GM19372 (cell line): ENCODE data around the gene SHFL.

Source experiments
- ATAC-seq: cut with Tn5 transposase; IDR thresholded peaks from one replicate; pipeline ENCODE4 v1.9.1; 2021; ENCODE audit warnings: mild to moderate bottlenecking, low read depth, moderate library complexity; ENCODE audit not compliant: unreplicated experiment

SHFL gene

DNA sequence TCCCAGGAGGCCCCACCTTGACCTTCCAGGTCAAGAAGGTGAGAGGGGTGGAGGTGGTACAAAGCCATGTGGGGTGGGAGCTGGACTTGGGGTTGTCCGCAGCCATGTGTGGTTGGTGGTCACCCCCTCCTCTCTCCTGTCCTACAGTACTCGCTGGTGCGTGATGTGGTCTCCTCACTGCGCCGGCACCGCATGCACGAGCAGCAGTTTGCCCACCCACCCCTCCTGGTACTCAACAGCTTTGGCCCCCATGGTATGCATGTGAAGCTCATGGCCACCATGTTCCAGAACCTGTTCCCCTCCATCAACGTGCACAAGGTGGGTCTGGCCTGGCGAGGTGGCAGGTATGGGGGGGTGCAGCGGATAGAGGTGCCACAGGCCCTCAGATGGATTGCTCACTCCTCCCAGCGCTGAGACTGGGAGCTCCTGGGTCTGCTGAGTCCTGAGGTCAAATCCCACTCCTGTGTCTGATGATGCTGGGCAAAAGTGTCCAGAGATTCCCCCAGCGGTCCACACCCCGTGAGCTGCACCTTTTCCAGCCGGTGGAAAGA is 21.8 kb downstream of the SHFL start:
- ATAC-seq, result no peak

DNA sequence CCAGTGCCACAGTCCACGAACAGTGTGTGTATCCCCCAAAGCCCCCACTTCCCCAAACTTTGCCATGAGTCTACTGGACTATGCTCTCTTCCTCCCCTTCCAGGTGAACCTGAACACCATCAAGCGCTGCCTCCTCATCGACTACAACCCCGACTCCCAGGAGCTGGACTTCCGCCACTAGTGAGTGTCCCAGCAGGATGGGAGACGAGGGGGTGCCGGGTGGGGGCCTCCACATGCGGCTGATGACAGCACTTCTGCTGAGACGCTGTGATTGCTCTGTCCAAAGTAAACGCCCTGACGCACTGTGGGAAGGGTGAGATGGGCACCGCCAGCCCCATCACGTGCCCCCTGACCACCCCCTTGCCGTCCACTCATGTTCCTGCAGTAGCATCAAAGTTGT is 23.4 kb downstream of the SHFL start:
- no peak for ATAC-seq

DNA sequence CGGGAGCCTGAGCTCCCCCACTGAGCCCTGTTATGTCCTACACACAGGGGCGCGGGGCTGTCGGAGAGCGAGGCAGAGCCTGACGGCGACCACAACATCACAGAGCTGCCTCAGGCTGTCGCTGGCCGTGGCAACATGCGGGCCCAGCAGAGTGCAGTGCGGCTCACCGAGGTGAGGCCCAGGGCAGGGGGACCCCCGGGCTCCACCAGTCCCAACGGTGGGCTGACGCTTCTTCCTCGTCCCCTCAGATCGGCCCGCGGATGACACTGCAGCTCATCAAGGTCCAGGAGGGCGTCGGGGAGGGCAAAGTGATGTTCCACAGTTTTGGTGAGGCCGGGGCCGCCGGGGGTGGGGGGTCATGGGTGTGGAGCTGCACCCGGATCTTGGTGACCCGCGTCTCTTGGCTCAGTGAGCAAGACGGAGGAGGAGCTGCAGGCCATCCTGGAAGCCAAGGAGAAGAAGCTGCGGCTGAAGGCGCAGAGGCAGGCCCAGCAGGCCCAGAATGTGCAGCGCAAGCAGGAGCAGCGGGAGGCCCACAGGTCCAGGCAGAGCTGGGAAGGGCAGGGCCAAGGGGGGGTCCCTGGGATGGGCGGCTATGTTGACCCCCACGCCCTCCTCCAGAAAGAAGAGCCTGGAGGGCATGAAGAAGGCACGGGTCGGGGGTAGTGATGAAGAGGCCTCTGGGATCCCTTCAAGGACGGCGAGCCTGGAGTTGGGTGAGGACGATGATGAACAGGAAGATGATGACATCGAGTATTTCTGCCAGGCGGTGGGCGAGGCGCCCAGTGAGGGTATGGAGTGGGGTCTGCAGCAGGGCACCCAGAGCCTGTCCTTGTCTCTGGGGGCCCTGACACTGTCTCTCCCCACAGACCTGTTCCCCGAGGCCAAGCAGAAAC is 24.2 kb downstream of the SHFL start:
- no peak for ATAC-seq

DNA sequence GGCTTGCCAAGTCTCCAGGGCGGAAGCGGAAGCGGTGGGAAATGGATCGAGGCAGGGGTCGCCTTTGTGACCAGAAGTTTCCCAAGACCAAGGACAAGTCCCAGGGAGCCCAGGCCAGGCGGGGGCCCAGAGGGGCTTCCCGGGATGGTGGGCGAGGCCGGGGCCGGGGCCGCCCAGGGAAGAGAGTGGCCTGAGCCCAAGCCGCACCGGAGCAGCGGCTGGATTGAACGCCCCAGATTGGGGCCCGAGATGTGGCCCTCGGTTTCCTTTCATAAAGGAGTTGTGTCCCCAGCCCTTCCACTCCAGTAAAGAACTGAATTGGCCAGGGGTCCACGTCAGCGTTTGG is 24.8 kb downstream of the SHFL start:
- no peak for ATAC-seq

DNA sequence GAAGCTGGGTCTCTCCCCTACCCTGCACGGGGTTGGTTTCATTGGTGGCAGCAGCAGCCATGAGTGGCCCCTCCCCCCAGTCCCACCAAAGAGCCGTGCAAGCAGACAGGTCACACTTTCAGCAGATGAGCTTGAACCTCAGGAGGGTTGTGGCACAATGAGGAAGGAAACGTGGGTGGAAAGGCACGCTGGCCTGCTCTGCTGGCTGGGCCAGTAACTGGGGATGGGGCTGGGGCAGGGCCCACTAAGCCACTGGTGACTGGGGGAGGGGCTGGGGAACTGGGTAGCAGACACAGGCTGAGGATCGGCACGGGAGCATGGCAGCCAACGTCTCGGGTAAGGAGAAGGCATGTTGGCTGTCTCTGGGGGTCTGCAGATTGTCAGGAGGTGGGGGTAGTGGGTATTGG is 25.3 kb downstream of the SHFL start, which contains the start of gene P2RY11:
P2RY11 (plus strand) TSS at position 289 of the 407 bp plus-strand sequence; CDS start at position 318, 29 bp downstream.
- ATAC-seq, result no peak

DNA sequence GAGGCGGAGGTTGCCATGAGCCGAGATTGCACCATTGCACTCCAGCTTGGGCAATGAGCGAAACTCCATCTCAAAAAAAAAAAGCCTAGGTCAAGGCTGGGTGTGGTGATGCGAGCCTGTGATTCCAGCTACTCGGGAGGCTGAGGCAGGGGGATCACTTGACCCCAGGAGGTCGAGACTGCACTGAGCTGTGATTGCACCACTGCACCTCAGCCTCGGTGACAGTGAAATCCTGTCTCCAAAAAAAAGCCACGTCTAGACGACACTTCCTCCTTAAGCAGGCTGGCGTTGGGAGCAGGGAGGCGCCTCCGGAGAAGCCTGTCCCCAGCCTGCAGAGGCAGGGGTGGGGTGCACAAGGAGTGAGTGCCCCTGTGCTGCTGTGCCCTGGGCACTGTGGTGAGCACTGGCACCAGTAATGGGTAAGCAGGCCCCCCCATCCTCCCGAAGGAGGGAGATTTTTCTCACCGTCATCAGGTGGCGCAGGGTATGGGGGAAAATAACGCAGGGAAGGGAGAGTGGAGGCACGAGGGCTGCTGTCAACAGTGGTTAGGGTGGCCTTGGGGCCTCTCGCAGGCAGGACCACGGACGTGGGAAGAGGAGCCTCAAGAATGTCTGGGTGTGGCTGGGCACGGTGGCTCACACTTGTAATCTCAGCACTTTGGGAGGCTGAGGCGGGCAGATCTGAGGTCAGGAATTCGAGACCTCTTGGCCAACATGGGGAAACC is 26.1 kb downstream of the SHFL start:
- ATAC-seq, result no peak

DNA sequence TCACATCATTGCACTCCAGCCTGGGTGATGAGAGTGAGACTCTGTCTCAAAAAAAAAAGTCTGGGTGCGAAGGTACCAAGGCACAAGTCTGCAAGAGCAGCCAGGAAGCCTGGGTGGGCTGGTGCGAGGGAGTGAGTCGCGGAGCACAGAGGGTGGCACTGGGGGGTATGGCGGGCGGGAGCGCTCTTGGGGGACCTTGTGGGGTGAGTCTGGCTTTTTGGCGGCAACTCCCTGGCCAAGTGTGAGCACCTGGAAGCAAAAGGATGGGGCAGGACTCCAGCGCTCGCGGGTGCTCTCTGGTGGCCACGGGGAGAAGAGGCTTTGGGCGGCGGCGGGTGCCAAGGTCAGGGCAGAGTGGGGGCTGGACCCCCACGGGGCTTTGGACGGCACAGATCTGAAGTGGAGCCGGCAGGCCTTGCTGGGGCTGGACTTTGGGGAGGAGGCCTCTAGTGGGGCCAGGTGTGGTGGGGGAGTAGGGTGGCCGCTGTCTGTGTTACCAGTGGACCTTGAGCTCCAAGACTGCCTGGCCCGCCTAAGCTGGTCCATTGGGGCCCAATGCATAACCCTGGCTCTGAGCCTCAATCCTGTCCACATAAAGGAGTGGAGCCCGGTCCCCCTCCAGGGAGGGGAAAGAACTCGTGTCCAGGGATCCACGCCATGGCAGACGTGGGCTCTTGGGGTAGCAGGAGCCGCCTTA is 26.9 kb downstream of the SHFL start:
- ATAC-seq, result no peak

DNA sequence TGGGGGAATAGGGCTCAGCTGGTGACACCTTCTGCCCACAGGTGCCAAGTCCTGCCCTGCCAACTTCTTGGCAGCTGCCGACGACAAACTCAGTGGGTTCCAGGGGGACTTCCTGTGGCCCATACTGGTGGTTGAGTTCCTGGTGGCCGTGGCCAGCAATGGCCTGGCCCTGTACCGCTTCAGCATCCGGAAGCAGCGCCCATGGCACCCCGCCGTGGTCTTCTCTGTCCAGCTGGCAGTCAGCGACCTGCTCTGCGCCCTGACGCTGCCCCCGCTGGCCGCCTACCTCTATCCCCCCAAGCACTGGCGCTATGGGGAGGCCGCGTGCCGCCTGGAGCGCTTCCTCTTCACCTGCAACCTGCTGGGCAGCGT is 27.5 kb downstream of the SHFL start:
- no peak for ATAC-seq

DNA sequence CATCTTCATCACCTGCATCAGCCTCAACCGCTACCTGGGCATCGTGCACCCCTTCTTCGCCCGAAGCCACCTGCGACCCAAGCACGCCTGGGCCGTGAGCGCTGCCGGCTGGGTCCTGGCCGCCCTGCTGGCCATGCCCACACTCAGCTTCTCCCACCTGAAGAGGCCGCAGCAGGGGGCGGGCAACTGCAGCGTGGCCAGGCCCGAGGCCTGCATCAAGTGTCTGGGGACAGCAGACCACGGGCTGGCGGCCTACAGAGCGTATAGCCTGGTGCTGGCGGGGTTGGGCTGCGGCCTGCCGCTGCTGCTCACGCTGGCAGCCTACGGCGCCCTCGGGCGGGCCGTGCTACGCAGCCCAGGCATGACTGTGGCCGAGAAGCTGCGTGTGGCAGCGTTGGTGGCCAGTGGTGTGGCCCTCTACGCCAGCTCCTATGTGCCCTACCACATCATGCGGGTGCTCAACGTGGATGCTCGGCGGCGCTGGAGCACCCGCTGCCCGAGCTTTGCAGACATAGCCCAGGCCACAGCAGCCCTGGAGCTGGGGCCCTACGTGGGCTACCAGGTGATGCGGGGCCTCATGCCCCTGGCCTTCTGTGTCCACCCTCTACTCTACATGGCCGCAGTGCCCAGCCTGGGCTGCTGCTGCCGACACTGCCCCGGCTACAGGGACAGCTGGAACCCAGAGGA is 28.0 kb downstream of the SHFL start:
- ATAC-seq, result no peak

DNA sequence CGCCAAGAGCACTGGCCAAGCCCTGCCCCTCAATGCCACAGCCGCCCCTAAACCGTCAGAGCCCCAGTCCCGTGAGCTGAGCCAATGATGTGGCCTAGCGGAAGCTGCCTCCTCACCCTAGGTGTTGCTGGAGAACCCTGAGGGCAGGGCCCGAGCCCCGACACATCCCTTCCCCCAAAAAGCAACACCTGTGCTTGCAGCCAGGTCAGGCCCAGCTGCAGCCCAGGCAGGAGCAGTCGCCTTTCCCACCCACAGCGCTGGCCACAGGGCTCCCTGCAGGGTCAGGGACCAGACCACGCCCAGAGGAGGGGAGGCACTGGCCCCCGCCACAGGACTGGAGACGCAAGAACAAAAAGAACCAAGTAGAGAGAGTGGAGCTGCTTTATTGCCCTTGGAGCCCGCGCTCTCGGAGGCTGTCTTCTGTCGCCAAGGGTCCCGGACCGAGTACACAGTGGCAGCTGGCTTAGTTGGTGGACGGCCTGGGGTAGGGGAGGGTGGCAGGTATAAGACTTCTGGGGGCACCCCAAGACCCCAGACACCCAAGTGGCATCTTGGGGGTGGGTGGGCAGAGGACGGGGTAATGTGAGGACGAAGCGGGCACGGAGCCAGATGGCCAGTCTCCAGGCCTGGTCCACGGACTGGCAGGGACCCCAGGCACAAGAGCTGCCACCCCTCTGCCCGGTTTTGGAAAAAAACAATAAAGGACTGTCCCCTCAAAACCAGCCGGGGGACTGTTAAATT is 28.7 kb downstream of the SHFL start:
- no peak for ATAC-seq

DNA sequence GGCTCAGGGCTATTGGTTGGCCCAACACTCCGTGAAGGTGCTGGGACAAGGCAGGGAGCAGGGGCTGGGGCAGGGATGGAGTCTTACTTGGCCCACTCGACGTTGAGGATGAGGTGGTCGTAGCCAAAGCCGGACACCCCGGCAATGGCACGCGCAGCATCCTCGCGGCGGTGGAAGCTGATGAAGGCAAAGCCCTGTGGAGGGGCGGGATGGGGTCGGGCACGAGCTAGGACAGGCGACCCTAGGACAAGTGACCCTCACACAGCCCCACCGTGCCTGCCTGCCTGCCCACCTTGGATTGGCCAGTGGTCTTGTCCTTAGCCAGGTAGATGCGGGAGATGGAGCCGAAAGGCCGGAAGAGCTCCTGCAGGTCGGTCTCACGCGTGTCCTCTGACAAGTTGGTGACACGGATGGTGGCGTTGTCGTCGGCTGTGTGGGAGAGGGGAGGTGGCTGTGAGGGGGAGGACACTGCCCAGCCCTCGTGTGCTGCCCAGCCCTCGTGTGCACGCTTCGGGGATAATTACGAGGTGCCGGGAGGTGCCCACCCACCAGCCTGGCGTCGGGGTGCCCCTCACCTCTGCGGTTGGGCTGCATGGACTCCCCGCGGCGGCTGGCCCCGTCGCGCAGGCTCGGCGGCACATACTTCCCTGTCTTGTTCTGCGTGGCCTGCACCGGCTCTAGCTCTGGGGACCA is 29.4 kb downstream of the SHFL start:
- ATAC-seq, result no peak

DNA sequence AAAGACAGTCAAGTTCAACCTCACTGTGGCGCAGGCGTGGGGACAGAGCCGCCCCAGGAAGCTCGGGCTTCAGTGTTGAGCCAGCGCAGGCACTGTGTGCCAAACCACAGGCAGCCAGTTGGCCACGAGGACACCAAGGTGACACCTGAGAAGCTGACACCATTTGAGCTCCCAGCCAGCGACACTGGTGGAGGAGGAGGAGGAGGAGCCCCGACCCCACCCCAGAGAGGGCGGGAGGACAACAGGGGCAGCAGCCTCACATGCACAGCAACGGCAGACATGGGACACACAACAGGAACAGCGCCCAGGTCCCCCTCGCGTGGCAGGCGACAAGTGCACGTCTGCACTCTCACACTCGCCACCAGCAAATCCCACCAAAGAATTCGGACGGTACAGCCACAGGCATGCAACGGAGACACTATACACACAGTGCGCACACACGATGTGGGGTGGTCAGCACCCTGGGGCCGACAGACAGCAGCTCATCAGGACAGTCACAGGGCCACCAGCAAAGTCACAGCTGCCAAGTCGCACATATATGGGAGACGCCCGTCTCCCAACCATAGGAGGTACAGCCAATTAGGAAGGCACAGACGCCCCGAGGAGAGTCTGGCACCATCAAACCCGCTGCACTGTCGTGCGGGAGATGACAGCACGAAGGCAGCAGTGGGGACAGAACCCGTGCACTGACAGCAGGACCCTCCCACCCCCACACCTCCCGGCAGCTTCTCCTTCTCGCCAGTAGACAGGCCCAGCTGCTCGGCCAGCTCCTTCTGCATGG is 30.2 kb downstream of the SHFL start:
- ATAC-seq, result no peak

DNA sequence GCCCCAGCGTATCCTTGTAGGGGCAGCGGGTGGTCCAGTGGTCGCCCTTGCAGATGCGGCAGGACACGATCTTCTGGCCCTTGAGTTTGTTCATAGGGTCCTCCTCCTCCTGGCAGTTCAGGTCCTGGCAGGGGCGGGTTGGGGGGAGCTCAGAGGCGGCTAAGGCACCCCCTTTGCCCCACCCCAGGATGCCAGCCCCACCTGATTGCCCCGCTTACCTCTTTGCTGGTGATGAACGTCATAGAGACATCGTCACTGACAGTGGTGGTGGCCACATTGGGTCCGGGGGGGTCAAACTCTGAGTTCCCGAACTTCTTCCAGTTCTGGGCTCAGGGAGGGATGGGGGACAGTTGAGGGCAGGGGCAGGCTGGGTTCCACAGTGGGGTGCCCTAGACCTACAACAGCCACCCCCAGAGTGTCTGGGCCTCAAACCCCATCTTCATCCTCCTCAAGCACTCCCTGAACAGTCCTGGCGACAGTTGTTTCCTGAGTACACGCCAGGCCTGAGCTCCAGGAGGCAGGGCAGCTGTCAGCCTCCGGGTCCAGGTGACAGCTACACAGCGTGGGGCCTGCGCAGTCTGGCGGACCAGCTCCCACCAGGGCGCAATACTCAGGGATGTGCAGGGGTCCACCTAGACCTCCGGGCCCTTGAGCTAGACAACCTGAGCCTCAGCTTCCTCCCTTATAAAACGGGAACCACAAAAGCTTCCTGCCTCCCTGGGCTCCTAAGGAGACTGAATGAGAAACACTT is 30.9 kb downstream of the SHFL start:
- ATAC-seq, result no peak

DNA sequence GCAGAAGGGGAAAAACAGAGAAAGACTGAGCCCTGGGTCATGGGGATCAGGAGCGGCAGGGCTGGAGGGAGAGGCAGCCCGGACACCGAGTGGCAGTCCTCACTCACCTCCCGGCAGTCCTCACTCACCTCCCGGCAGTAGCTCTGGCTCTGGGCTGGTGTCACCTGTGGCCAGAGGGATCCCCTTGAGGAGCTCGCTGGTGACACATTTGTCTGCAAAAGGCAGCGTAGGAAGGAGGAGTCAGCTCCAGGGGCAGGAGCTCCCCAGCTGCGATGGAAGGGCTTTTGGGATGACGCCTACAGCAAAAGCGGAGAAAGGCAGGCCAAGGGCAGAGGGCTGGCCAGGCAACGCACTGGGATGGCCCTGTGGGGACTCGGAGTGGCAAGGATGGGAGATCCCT is 32.8 kb downstream of the SHFL start:
- no peak for ATAC-seq

DNA sequence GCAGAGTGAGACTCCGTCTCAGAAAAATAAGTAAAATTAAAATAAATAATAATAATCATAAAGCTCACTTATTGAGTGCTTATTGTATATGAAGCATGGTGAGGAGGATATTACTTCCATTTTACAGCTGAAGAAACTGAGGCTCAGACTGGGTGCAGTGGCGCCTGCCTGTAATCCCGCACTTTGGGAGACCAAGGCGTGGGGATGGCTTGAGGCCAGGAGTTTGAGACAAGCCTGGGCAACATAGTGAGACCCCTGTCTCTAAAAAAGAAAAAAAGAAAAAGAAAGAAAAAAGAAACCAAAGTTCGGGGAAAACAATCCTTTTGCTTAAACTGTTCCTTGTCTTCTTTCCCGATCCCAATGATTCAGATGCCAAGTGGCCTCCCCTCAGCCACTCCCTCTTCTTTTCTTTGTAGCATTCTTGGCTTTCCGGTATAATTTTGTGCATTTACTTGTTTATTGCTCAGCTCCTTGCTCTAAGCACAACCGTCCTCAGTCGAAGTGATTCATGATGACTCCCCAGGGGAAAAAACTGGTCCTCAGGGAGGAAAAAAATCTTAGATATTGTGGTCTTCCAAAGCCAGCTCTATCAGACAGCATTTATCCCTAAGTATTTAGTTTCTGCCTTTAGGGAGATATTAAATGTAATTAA is 34.5 kb downstream of the SHFL start:
- ATAC-seq, result no peak

DNA sequence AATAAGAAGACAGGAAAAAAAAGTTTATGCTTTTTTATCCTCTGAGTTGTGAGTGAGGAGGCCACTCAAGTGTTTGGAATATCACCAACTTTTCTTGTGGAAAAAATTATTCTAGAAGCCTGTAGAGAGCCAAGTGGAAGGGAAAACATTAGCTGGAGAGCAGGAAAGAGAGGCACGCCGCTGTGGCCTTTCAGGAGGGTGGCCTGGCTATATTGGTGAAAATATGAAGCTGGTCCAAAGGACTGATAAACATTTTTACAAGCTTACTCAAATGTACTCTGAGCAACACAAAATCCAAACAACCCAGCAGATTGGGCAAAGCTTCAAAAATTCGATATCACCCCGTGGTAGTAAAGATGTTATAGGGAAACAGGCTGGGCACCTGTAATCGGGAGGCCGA is 35.9 kb downstream of the SHFL start:
- no peak for ATAC-seq

DNA sequence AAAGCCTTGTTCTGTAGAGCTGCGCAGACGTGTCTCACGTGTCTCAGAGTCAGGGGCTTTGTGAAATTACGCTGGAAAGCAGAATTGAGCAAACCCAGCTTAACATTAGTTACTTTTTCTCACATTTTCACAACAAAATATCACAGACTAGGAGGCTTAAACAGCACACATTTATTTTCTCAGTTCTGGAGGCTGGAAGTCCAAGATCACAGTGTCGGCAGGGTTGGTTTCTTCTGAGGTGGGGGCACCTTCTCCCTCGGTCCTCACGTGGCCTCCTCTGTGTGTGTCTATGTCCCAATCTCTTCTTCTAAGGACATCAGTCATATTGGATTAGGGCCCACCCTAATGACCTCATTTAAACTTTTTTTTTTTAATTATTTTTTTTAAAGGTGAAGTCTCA is 38.3 kb downstream of the SHFL start:
- ATAC-seq, result no peak
